Adrenal gland (tissue), 5 donors: ENCODE measurements around the gene HLA-DQA1.

Experiments used
- POLR2A ChIP-seq, 2 donors: fragments of 450-650 bp; IDR thresholded peaks; one replicate each; pipeline ENCODE4 v1.6.1; 2017; ENCODE audit warnings: antibody characterized with exemption in 2 of 2, mild to moderate bottlenecking in 2 of 2, moderate library complexity in 1 of 2
- TF ChIP-seq, protein P1 (sequence below), 6 experiments: fragments of 450-650 bp in 4 of 6; fragments of 200-600 bp in 2 of 6; sonication (generic) in 1 of 6; IDR thresholded peaks; 1 replicate in 5 of 6; 2 replicates in 1 of 6; pipeline versions ENCODE4 v1.5.1 to v1.8.0; 2016 to 2021; ENCODE audit warnings: antibody characterized with exemption in 6 of 6, mild to moderate bottlenecking in 2 of 6, moderate library complexity in 1 of 6
- donor health status: DM: no; HTN: no; CAD: no.

GRCh38 chr6:32621372-32621771 is 15.8 kb upstream of the HLA-DQA1 start:
- TF ChIP-seq, protein P1, sequence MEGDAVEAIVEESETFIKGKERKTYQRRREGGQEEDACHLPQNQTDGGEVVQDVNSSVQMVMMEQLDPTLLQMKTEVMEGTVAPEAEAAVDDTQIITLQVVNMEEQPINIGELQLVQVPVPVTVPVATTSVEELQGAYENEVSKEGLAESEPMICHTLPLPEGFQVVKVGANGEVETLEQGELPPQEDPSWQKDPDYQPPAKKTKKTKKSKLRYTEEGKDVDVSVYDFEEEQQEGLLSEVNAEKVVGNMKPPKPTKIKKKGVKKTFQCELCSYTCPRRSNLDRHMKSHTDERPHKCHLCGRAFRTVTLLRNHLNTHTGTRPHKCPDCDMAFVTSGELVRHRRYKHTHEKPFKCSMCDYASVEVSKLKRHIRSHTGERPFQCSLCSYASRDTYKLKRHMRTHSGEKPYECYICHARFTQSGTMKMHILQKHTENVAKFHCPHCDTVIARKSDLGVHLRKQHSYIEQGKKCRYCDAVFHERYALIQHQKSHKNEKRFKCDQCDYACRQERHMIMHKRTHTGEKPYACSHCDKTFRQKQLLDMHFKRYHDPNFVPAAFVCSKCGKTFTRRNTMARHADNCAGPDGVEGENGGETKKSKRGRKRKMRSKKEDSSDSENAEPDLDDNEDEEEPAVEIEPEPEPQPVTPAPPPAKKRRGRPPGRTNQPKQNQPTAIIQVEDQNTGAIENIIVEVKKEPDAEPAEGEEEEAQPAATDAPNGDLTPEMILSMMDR (IDR thresholded peaks at IDR 0.05) = no peak
- no peak for TF ChIP-seq POLR2A (IDR thresholded peaks at IDR 0.05)
